ENCODE measurements around the gene PLEKHO2. TPM values are rescaled to one million over a fixed set of nuclear protein-coding genes. Genes with fewer than 3 reads are reported as not detected.

Gene PLEKHO2
- total and polyA plus RNA-seq, 10 of the 15 experiments (the other 5 are each of a cell fraction or from before 2014, with no cell fraction given), result 1.4 to 25.6 (median 20.5) TPM

GRCh38 chr15:64883100-64883581 is 41.4 kb downstream of the PLEKHO2 start (continued):
- no peak for TF ChIP-seq E2F8 (IDR thresholded peaks at IDR 0.05; ENCODE audit: low read depth, partially characterized antibody)
- TF ChIP-seq CUX1 (IDR thresholded peaks at IDR 0.05; ENCODE audit: insufficient replicate concordance, low read depth, low read length), result no peak
- no peak for TF ChIP-seq SIN3A (IDR thresholded peaks at IDR 0.05; ENCODE audit: low read depth, low read length)
- TF ChIP-seq BCLAF1 (IDR thresholded peaks at IDR 0.05), result no peak
- TF ChIP-seq ZBTB40 (IDR thresholded peaks at IDR 0.05; ENCODE audit: borderline replicate concordance), result no peak
- TF ChIP-seq MEF2B (IDR thresholded peaks at IDR 0.05; ENCODE audit: partially characterized antibody, poor library complexity, severe bottlenecking), result no peak
- no peak for TF ChIP-seq CBX3 (IDR thresholded peaks at IDR 0.05; ENCODE audit: borderline replicate concordance, low read depth)
- TF ChIP-seq E4F1 (IDR thresholded peaks at IDR 0.05; ENCODE audit: borderline replicate concordance, partially characterized antibody), result no peak
- TF ChIP-seq TAF1 (IDR thresholded peaks at IDR 0.05; ENCODE audit: borderline replicate concordance, low read depth, low read length), result no peak
- TF ChIP-seq POLR2AphosphoS5 (IDR thresholded peaks at IDR 0.05; ENCODE audit: low read length), result no peak
